Adrenal gland (tissue), 12 donors: Measurements from ENCODE around the gene OR9A2. TPM values are rescaled to one million over a fixed set of nuclear protein-coding genes. Genes with fewer than 3 reads are reported as not detected.

Experiments
- DNase-seq, 7 donors: peaks; one replicate each; pipeline ENCODE4 v3.0.0-alpha.2; 2019 to 2020
- H3K27ac ChIP-seq, 5 donors: fragments of 200-600 bp; sonication (generic) in 4 of 5; 1 replicate in 3 of 5; 2 replicates in 2 of 5; pipeline versions ENCODE4 v1.5.1 to v1.8.0; 2016 to 2020; ENCODE audit warnings: mild to moderate bottlenecking in 1 of 5
- H3K27me3 ChIP-seq: fragments of 200-600 bp; 2 replicates; pipeline ENCODE4 v1.8.0; 2021
- H3K36me3 ChIP-seq, 2 donors: fragments of 200-600 bp; replicated peaks in 1 of 2; 1 replicate in 1 of 2; 2 replicates in 1 of 2; pipeline versions ENCODE4 v1.5.1 to v1.8.0; 2018 to 2022
- H3K4me1 ChIP-seq, 2 donors: fragments of 200-600 bp; replicated peaks in 1 of 2; 1 replicate in 1 of 2; 2 replicates in 1 of 2; pipeline versions ENCODE4 v1.5.1 to v1.8.0; 2018 to 2021
- H3K4me3 ChIP-seq, 4 donors: fragments of 200-600 bp; sonication (generic) in 3 of 4; one replicate each; pipeline ENCODE4 v1.5.1; 2016 to 2018
- H3K9me3 ChIP-seq, 3 donors: fragments of 200-600 bp; sonication (generic) in 1 of 3; replicated peaks in 1 of 3; 1 replicate in 2 of 3; 2 replicates in 1 of 3; pipeline versions ENCODE4 v1.5.1 to v1.8.0; 2016 to 2021
- CTCF ChIP-seq, 6 experiments: fragments of 450-650 bp in 4 of 6; fragments of 200-600 bp in 2 of 6; sonication (generic) in 1 of 6; IDR thresholded peaks; 1 replicate in 5 of 6; 2 replicates in 1 of 6; pipeline versions ENCODE4 v1.5.1 to v1.8.0; 2016 to 2021; ENCODE audit warnings: antibody characterized with exemption in 6 of 6, mild to moderate bottlenecking in 2 of 6, moderate library complexity in 1 of 6
- POLR2A ChIP-seq, 2 donors: fragments of 450-650 bp; IDR thresholded peaks; one replicate each; pipeline ENCODE4 v1.6.1; 2017; ENCODE audit warnings: antibody characterized with exemption in 2 of 2, mild to moderate bottlenecking in 2 of 2, moderate library complexity in 1 of 2
- WGBS, 4 donors: extraction: QIAGEN DNeasy Blood & Tissue Kit in 2 of 4; methylation state at CpG; one replicate each; pipeline versions ENCODE4 v1.1.5 to v1.1.7; 2013 to 2017; 5-methylcytosine and 5-hydroxymethylcytosine counted together
- intact Hi-C, 2 donors: fragments of 100-400 bp; cut with DNase I; formaldehyde crosslinking; loops; one replicate each; pipeline versions ENCODE4 v1.14.1 to v1.15.0; 2022 to 2023
- polyA plus RNA-seq, 3 donors: library from polyadenylated mRNA; stranded (reverse); fragments of 200-250 nt in 2 of 3; fragments of 350-450 nt in 1 of 3; fragmentation: Illumina TruSeq in 1 of 3; extraction: RNeasy Lipid Tissue Mini Kit (QIAGEN cat#74804) in 1 of 3; gene quantifications; one replicate each; pipeline ENCODE4 v1.2.3, GENCODE V29; 2013 to 2014
- total RNA-seq, 9 donors: library from RNA; depleted of rRNA in 4 of 9; stranded (reverse); fragments of >200 nt in 4 of 9; fragments of 120-200 nt in 1 of 9; fragmentation: NEBNext Ultra II Directional in 1 of 9; extraction: Animal tissue kit (Norgen Biotek cat#: 25700) in 1 of 9; gene quantifications; one replicate each; pipeline versions ENCODE4 v1.1.0 to v1.2.4, GENCODE V29; 2013 to 2023
- donor health status: healthy with polysubstance abuse.
- donor health status: Bipolar disorder and iron deficiency.
- donor health status: DM: yes; HTN: yes; CAD: no.
- donor health status: DM: no; HTN: no; CAD: no.
- donor health status: DM: no; HTN: no; CAD: no.
- donor health status: DM: yes; HTN: yes; CAD: no.

The OR9A2 gene
- total and polyA plus RNA-seq, 12 donors, result 0.78 TPM; not detected in 11

- Histone ChIP-seq H3K36me3 (no peaks in the 10 kb centered on the region), H3K27me3 (no peaks in the 10 kb centered on the region), H3K27ac (no peak overlapping the region), H3K4me1 (no peaks in the 10 kb centered on the region), H3K9me3 (no peaks in the 10 kb centered on the region), H3K4me3 (no peak overlapping the region)
- intact Hi-C loops, result no loop called here
- 53 to 75% (median 66%) methylated on average over 1 to 2 of the region's 2 CpGs for WGBS, 4 donors
- TF ChIP-seq POLR2A (IDR thresholded peaks at IDR 0.05), result no peak
- TF ChIP-seq CTCF (IDR thresholded peaks at IDR 0.05), result no peak
- DNase-seq, result no peak
Observed at GRCh38 chr7:143016996-143017395, 9.9 kb downstream of the OR9A2 start.

DNA sequence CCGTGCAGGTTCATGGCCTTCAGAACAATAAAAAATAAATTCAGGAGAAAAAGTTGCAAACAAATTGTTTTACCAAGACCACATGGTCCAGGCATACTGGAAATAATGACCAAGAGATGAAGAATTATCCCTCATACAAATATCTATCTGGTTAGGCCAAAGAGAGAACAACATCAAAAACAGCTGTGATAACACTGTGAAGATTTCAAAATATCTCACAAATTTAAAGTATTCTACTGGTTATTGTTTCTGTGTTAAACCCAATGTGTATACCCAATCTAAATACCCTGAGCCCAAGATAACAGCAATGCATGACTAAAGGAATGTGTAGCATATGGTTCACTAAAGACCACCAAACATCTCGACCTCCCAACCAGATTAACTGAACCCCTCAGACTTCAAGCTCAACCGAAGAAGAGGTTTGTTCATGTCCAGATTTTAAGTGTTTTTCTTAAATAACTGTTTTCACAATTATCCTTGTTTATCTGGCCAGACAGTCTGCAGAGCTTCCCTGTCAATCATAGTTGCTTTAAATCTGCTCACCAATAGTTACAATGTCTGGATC lies 10.9 kb downstream of the OR9A2 start:
- TF ChIP-seq CTCF (IDR thresholded peaks at IDR 0.05), result no peak
- TF ChIP-seq POLR2A (IDR thresholded peaks at IDR 0.05), result no peak
- WGBS, 4 donors, result 56 to 81% (median 71%) methylated on average over 3 of the region's 3 CpGs

GRCh38 chr7:143015084-143015483 lies 11.8 kb downstream of the OR9A2 start:
- Histone ChIP-seq H3K36me3 (no peaks in the 10 kb centered on the region), H3K27ac (no peak overlapping the region), H3K27me3 (no peaks in the 10 kb centered on the region), H3K4me1 (no peaks in the 10 kb centered on the region), H3K9me3 (no peaks in the 10 kb centered on the region), H3K4me3 (no peak overlapping the region)
- no peak for DNase-seq
- TF ChIP-seq CTCF (IDR thresholded peaks at IDR 0.05) (no peak), POLR2A (IDR thresholded peaks at IDR 0.05) (no peak)
- WGBS, 4 donors, result 33 to 68% (median 60%) methylated on average over 2 of the region's 2 CpGs
- intact Hi-C loops, result no loop called here

More for the DNA sequence above, 10.9 kb downstream of the OR9A2 start:
- Histone ChIP-seq H3K27ac (no peak overlapping the region), H3K4me1 (no peaks in the 10 kb centered on the region), H3K9me3 (no peaks in the 10 kb centered on the region), H3K36me3 (no peaks in the 10 kb centered on the region), H3K4me3 (no peak overlapping the region), H3K27me3 (no peaks in the 10 kb centered on the region)
- no peak for DNase-seq
- intact Hi-C loops, result no loop called here

DNA sequence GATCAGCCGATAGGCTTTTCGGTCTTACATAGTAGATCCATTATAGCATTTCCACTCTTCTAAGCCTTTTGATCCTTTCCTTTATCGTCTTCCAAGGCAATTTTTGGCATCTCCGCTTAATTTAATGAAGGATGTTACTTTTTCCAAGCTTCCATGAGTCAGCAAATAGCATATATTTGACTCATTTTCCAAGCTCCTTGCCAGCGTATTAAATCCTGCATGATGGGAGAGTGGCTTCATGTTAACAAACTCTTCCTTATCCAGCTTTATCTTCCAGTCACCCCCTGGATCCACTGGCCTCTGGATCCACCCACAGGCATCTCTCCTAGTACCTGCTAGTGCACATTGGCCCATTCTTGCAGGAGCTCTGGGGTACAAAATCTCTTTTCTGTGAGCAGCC lies 13.0 kb downstream of the OR9A2 start:
- Histone ChIP-seq H3K4me3 (no peak overlapping the region), H3K27ac (peak overlapping the region in 2 of 5 donors; percentile 62 to 64), H3K9me3 (no peaks in the 10 kb centered on the region), H3K4me1 (no peaks in the 10 kb centered on the region), H3K27me3 (no peaks in the 10 kb centered on the region), H3K36me3 (no peaks in the 10 kb centered on the region)
- TF ChIP-seq POLR2A (IDR thresholded peaks at IDR 0.05) (no peak), CTCF (IDR thresholded peaks at IDR 0.05) (no peak)
- intact Hi-C loops, result no loop called here
- DNase-seq, result peak in 3 of 7 donors; percentile 6 to 42 (median 33)
- WGBS, 4 donors, result 38 to 44% (median 39%) methylated on average over 5 of the region's 5 CpGs
